ENCODE data around the gene SRRD.

Gene SRRD

GRCh38 chr22:26463688-26464087 lies 20.0 kb upstream of the SRRD start:
- no peak for DNase-seq (ENCODE audit: extremely low read depth, low read depth)
- H3K4me3 ChIP-seq (replicated peaks; ENCODE audit: low read depth, low read length) = no peak overlapping the region
- TF ChIP-seq CTCF (IDR thresholded peaks at IDR 0.05; ENCODE audit: low read depth, low read length, missing control alignments) = no peak

- TF ChIP-seq CTCF (IDR thresholded peaks at IDR 0.05; ENCODE audit: low read depth, low read length, missing control alignments) = no peak
- peak; percentile 56 for DNase-seq (ENCODE audit: extremely low read depth, low read depth)
- H3K4me3 ChIP-seq (replicated peaks; ENCODE audit: low read depth, low read length) = no peak overlapping the region
Observed at GRCh38 chr22:26464312-26464711, 19.4 kb upstream of the SRRD start.

GRCh38 chr22:26466196-26466595 lies 17.5 kb upstream of the SRRD start:
- no peak overlapping the region for H3K4me3 ChIP-seq (replicated peaks; ENCODE audit: low read depth, low read length)
- DNase-seq (ENCODE audit: extremely low read depth, low read depth) = no peak
- TF ChIP-seq CTCF (IDR thresholded peaks at IDR 0.05; ENCODE audit: low read depth, low read length, missing control alignments) = no peak

- no peak overlapping the region for H3K4me3 ChIP-seq (replicated peaks; ENCODE audit: low read depth, low read length)
- no peak for TF ChIP-seq CTCF (IDR thresholded peaks at IDR 0.05; ENCODE audit: low read depth, low read length, missing control alignments)
- DNase-seq (ENCODE audit: extremely low read depth, low read depth) = no peak
Observed at GRCh38 chr22:26470807-26471206, 12.9 kb upstream of the SRRD start.

GRCh38 chr22:26471522-26471921 lies 12.2 kb upstream of the SRRD start:
- H3K4me3 ChIP-seq (replicated peaks; ENCODE audit: low read depth, low read length) = no peak overlapping the region
- peak; percentile 49 for DNase-seq (ENCODE audit: extremely low read depth, low read depth)

GRCh38 chr22:26474682-26475081 lies 9.0 kb upstream of the SRRD start:
- DNase-seq (ENCODE audit: extremely low read depth, low read depth) = no peak
- no peak overlapping the region for H3K4me3 ChIP-seq (replicated peaks; ENCODE audit: low read depth, low read length)
- no peak for TF ChIP-seq CTCF (IDR thresholded peaks at IDR 0.05; ENCODE audit: low read depth, low read length, missing control alignments)

More at GRCh38 chr22:26471522-26471921, 12.2 kb upstream of the SRRD start:
- TF ChIP-seq CTCF (IDR thresholded peaks at IDR 0.05; ENCODE audit: low read depth, low read length, missing control alignments) = no peak

GRCh38 chr22:26476705-26477340 lies 6.9 kb upstream of the SRRD start:
- H3K4me3 ChIP-seq (replicated peaks; ENCODE audit: low read depth, low read length) = no peak overlapping the region
- DNase-seq (ENCODE audit: extremely low read depth, low read depth) = no peak

More at GRCh38 chr22:26476705-26477340, 6.9 kb upstream of the SRRD start:
- TF ChIP-seq CTCF (IDR thresholded peaks at IDR 0.05; ENCODE audit: low read depth, low read length, missing control alignments) = no peak

Data from HFF-Myc (cell line).